HG02852 (cell line): ENCODE data around the gene IFIT1B.
"Not testable (repeated sequence)": the region's sequence is repeated elsewhere in the genome, so short reads cannot be mapped to it uniquely, and the experiment has no call there.

Source experiments
- ATAC-seq: cut with Tn5 transposase; IDR thresholded peaks from one replicate; pipeline ENCODE4 v1.9.1; 2021; ENCODE audit warnings: mild to moderate bottlenecking, moderate library complexity; ENCODE audit not compliant: unreplicated experiment

Gene IFIT1B

DNA sequence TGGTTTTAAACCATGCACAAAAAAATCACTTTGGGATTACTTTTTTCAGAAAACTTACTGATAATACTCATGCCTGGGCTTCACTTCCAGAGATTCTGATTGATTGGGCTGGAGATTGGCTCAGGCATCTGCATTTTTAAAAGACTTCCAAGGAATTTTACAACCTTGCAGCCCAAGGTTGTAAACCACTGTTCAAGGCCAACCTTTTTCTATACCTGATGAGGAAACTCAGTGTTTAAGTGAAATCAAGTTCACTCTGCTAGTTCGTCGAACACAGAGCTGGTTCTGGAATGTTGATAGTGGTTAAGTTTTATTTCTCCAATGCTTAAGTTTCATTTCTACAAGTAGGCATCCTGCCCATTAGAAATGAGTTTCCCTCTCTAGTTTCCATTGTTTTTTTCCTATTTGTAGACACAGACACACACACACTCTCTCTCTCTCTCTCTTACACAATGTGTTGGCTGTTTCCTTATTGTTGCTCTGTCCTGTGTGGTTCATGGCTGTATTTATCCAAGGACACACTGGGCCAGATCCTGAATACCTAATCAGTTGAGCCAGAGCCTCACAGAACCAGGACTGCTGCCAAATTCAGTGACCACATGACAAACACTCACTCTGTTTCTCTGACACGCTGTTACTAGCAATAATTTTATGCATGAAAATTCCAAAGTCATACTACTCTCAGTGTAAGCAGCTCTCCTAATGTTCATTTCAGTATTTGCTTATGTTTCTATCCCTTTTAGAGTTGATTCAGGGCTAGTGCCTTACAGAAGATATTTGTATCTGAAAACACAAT lies 3.7 kb upstream of the IFIT1B start:
- ATAC-seq, result no peak

DNA sequence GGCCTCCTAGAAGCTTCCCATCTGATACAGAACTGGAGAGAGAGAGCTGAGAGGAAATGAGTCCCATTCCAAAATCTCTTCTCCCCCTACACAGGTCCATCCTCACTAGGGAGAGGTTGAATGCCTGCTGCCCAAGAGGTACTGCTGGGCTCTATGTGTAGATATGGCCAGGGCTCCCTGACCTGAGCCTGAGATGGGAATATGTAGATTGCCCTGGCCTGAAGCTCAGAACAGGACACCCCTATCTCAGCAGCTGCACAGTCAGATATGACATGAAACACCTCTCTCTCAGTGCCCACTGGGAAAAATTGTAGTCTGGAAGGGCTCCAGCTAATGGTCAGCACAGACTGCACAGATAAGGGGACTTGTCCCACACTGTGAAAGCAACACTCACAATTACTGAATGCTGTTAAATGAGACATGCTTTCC lies 3.1 kb upstream of the IFIT1B start:
- ATAC-seq, result no peak

DNA sequence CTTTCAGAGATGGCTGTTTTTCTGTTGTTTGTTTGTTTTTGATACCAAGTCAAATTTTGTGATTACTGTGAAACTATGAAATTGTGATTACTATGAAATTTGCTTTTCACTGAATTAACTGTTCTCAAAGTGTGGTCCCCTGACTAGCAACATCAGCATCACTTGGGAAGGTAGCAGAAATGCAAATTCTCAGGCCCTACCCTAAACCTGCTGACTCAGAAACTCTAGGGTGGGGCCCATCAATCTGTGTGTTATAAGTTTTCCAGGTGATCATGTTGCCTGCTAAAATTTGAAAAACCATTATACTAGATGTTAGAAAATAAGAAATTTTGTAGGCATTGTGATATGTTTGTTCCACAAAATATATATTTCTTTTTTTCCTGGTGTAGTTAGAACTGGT lies 1.2 kb downstream of the IFIT1B start:
- no peak for ATAC-seq

DNA sequence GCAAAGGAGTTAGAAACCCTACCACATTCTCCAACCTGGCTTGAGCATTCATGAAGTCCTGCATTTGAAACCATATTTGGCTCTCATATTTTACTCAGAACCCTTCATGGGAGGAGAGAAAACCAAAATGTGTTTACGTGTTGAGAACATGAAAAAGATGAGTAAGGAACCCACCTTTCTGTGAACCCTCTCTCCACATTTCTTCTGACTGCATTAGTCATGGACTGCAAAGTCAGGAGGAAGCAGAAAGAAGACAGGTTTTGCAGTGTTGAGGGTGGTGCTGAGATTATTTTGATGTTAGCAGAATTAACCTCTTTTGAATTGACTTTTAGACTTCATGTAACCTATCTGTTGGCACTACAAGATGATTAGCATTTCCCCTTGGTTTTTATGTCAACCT lies 4.9 kb downstream of the IFIT1B start:
- ATAC-seq, result no peak

DNA sequence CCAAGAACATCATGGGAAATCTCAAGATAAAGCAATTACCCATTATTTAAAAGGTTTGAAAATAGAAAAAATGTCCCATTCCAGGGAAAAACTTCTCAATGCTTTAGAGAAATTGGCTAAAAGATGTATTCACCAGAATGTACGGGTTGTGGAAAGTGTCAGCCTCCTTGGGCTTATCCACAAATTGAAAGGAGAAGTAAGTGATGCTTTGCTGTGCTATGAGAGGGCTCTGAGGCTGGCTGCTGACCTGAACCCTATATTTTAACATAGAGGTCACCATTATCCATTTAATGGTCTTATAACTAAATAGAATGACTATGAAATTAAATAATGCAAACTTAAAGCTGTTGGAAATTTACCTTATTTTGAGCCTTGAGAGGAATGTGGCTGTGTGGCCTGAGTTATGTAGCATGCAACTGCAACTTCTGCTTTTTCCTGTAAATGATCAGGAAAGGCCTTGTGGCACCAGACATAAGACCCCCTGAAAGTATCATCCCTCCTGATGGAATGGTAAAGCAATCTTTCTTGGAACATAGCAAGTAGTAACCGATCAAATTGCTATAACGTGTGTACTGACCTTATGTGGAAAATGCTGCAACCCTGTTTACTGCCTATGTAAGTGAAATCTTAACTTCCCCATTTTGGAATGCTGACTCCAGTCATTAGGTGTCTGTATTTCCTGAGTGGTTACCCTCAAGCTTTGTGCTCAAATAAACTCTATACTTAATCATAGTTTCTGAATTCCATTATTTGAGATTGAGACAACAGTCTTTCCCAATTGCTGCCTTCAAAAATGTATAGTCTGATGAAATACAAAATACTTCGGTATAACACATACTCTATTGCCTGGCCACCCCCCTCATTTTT lies 6.9 kb downstream of the IFIT1B start:
- no peak for ATAC-seq

DNA sequence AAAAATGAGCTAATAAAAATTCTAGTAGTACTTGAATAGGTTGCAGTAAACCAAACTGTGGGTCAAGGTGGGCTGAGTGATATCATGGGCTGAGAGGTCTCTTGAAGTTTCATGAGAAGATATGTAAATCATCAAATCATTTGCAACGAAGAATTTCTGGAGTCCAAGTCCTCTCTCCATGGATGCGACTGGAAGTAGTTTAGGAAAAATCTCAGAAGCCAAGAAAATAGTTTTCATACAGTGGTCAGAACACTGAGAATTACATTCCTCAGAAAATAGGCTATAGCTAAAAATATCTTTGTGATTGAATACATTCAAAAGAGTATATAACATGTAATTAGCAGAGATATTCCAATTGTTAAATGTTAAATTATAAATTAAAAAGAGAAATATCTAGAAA lies 10.9 kb downstream of the IFIT1B start:
- no peak for ATAC-seq

DNA sequence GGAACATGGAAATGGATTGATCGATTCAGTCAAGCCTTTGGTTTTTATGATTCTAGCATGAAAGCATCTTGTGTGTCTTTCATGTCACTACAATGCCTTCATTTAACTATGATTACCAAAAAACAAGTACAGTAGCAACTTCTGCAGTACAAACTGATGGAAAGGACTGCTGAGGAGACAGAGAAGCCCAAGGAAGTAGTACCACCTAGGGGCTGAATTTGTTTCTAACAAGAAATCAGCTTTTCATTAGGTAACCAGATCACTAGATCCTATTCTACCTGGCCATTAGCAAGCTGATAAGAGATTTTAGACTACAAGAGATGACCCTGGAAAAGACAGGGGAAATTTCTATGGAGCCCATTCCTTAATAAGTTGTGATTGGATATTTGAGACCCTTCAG lies 11.4 kb downstream of the IFIT1B start:
- ATAC-seq, result no peak

DNA sequence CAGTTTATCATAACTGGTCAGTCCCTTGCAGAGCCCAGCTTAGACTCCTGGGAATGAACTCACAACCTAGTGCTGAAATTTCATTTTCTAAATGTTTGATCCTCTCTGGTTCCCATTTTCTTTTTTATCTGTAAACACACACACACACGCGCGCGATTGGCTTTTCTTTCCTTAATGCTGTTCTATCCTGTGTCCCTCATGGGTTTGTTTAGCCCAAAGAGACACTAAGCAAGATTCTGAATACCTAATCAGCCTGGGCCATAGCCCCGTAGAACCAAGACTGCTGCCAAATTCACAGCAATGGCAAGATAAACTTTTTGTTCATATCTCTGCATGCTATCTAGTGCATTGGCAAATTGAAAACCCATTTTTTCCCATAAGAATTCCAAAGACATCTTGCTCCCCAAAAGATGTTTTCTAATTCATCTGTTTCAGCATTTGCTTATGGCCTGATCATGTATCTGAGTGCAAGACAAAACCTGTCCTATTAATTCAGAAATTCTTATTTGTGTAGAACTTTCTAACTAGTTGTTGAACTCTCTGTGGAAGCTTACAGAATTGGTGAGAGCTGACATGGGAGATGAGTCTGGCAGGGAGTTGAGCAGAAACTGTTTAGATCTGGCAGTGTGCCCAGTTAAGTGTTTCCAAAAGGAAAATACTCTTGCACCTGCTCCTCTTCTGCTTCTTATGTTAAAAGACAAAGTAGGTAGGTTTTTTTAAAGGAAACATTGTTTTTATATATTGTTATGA lies 12.8 kb downstream of the IFIT1B start:
- ATAC-seq, result no peak

DNA sequence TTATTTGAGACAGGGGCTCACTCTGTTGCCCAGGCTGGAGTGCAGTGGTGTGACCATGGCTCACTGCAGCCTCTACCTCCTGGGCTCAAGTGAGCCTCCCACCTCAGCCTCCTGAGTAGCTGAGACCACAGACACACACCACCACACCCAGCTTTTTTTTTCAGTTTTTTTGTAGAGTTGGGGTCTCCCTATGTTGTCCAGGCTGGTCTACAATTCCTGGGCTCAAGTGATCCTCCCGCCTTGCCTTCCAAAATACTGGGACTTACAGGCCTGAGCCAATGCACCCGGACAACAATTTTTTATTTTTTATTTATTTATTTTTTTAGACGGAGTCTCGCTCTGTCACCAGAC lies 13.3 kb downstream of the IFIT1B start:
- not testable (repeated sequence) for ATAC-seq

DNA sequence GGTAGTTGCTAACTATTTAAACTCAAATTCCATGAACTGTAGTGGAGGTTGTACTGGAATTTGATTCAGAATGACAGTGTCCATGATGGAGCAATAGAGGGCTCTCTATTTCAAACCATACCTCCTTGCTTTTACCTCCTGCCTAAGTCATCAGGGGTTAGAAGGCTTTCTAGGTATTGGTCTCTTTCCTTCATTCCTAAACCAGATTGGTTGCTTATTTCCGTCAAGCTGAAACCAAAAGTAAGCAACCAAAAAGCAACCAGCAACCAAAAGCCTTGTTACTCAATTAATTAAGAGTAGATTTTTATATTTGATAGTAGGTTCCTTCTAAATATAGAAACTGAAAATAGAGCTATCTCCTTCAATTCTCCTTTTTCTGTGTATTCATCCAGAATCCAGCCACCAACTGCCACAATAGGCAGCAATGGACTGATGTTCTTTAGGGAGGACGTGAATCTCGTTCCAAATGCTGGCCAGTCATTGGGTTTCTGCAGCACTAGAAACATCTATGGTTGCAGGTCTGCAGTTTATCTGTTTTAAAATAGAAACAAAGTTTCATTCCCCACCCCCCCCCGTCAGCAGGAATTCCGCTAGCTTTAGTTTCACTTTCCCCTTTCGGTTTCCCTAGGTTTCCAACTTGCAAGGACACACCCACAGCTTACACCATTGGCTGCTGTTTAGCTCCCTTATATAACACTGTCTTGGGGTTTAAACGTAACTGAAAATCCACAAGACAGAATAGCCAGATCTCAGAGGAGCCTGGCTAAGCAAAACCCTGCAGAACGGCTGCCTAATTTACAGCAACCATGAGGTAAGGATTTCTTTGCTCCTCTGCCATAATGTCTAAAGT lies 14.3 kb downstream of the IFIT1B start, which contains the start of gene IFIT1:
Gene IFIT1, plus strand, starts transcription at position 717 of the 850 bp plus-strand sequence. Its CDS starts 90 bp downstream, at position 807.
- peak; percentile 77 for ATAC-seq

DNA sequence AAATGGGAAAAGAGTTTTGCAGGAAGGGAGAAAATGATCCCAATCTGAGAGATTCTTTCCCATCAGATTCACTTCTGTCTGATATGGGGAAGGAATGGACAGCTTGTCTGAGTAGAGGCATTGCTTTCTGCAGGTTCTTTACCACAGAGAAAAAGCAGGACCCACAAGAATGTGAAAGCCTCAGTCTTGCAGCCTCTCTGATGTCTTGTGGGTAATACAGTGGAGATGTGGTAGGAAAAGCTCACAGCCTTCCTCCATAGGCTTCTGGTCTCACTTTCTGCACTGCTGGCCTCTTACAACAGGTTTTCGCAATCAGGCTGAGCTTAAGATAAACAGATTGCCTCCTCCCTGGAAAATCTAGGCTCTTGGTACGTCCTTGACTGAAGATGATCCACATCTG lies 15.1 kb downstream of the IFIT1B start:
- ATAC-seq, result peak; percentile 41

DNA sequence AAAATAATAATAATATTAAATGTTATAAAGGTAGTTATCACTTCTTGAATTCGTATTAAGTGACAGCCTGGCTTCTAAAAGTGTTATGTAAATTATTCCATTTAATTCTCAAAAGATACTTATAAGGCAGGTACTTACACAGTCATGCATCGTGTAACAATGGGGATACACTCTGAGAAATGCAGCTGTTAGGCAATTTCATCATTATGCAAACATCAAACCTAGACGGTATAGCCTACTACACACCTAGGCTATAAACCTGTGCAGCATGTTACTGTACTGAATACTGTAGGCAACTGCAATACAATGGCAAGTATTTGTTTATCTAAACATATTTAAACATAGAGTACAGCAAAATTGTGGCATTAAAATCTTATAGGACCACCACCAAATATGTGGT lies 16.0 kb downstream of the IFIT1B start:
- ATAC-seq, result no peak

DNA sequence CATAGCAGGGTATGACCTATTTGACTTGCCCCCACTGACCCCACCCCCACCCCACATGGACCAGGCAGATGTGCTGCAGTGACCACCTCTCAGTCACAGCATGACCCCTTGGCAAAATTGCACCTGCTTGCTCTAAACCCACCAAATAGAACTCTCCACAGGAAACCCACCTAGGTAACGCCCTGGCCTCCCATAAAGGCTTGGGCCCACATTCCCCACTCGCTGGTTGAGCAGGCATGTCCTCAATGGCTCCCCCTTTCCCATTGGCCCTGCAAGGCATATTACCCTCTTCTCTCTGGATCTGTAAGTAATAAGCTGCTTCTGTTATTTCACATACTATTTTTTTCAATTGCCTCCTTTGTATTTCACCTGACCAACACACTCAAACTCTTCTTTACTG lies 17.3 kb downstream of the IFIT1B start:
- no peak for ATAC-seq

DNA sequence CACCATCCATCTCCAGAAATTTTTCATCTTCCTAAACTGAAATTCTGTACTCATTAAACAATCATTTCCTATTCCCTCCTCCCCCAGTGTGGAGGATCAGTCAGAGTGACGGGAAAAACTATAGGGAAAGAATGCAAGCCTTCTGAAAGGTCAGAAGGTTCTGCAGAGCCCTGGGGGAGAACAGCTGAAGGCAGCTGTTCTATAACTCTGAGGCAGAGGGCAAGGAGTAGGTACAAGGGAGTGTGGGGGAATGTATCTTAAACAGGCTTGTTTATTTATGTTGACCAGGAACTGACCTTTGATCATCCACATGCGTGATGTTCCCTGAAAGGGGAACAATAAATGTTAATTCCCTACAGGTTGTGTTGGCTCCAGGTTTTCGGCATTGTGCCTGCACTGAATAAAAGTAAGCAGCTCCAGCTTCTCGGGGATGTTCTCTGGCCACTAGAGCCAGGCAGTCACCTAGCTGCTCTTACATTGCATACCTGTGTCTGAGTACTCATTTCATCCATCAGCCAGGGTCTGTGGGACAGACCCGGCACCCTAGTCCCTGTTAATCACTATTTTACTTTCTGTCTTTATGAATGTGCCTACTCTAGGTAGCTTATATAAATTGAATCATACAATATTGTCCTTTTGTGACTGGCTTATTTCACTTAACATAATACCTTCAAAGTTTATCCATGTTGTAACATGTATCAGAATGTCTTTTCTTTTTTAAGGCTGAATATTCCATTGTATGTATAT lies 20.3 kb downstream of the IFIT1B start:
- no peak for ATAC-seq

DNA sequence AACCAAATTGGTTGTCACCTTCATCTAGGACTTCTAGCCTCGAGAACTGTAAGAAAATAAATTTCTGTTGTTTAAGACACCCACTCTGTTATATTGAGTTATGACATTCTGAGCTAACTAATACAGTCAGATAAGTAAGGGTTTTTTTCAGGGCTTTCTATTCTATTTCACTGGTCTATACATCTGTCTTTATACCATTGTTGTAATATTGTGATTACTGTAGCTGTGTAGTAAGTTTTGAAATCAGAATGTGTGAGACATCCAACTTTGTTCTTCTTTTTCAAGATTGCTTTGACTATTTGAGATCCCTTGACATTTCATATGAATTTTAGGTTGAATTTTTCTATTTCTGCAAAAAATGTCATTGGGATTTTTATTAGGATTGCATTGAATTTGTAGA lies 22.1 kb downstream of the IFIT1B start:
- ATAC-seq, result no peak

DNA sequence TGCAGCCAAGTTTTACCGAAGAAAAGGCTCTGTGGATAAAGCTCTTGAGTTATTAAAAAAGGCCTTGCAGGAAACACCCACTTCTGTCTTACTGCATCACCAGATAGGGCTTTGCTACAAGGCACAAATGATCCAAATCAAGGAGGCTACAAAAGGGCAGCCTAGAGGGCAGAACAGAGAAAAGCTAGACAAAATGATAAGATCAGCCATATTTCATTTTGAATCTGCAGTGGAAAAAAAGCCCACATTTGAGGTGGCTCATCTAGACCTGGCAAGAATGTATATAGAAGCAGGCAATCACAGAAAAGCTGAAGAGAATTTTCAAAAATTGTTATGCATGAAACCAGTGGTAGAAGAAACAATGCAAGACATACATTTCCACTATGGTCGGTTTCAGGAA lies 25.2 kb downstream of the IFIT1B start:
- no peak for ATAC-seq

DNA sequence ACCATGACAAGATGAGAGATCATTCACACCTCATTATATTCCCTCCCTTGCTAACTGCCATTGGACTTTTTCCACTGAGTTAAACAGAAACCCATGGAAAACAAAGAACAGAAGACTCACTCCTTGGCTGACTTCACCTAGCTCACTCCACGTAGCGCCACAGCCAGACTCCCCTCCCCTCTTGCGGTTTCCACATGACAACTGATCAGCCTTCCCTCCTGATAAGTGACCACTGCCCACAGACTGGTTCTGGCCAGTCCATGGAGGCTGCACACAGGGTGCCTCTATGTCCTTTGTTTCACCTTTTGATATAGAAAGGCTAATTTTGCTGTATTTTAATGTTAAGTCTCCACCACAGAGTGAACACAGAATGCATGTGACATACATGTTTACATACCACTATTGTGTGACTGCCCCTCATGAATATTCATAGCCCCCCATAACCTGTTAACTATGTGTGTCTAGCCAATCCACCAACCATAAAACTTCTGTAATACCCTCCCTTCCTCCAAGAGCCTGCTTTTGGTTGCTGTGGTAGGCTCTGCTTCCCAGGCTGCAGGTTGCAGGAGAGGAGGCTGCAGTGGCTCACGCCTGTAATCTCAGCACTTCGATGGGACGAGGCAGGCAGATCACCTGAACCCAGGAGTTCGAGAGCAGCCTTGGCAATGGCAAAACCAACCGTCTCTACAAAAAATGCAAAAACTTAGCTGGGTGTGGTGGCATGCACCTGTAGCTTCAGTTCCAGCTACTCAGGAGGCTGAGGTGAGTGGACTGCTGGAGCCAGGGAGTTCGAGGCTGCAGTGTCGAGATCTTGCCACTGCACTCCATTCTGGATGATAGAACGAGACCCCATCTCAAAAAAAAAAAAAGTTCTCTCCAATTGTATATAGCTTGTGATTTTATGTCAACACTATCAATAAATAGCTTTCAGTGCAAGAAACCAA lies 26.5 kb downstream of the IFIT1B start:
- ATAC-seq, result no peak

DNA sequence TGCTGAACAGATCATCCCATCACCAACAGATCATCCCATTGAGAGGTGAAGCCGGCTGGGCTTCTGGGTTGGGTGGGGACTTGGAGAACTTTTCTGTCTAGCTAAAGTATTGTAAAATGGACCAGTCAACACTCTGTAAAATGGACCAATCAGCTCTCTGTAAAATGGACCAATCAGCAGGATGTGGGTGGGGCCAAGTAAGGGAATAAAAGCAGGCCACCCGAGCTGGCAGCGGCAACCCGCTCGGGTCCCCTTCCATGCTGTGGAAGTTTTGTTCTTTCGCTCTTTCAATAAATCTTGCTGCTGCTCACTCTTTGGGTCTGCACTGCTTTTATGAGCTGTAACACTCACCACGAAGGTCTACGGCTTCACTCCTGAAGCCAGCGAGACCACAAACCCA lies 28.3 kb downstream of the IFIT1B start:
- not testable (repeated sequence) for ATAC-seq

DNA sequence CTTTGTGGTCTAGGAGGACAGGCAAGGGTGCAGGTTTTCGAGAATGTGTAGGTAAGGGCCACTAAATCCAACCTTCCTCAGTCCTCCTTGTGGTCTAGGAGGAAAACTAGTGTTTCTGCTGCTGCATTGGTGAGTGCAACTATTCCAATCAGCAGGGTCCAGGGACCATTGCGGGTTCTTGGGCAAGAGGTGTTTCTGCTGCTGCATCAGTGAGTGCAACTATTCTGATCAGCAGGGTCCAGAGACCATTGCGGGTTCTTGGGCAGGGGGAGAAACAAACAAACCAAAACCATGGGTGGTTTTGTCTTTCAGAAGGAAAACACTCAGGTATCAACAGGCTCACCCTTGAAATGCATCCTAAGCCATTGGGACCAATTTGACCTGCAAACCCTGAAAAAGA lies 29.9 kb downstream of the IFIT1B start:
- not testable (repeated sequence) for ATAC-seq
